Heart left ventricle (tissue), 16 donors: ENCODE measurements around the gene MISP. TPM values are rescaled to one million over a fixed set of nuclear protein-coding genes. Genes with fewer than 3 reads are reported as not detected.

Experiments used
- ATAC-seq, 4 donors: fragments of 200-7000 bp; cut with Tn5 transposase; one replicate each; pipeline ENCODE4 v1.9.1; 2020 to 2022; ENCODE audit warnings: moderate library complexity in 4 of 4, mild to moderate bottlenecking in 3 of 4, moderate number of reproducible peaks in 1 of 4
- DNase-seq, 5 donors: peaks; one replicate each; pipeline ENCODE4 v3.0.0-alpha.2; 2020
- H3K27ac ChIP-seq, 12 donors: fragments of 200-600 bp; sonication (generic) in 4 of 12; one replicate each; pipeline versions ENCODE4 v1.5.0 to v1.8.0; 2016 to 2022; ENCODE audit warnings: mild to moderate bottlenecking in 2 of 12
- H3K27me3 ChIP-seq, 9 donors: fragments of 200-600 bp; sonication (generic) in 2 of 9; one replicate each; pipeline versions ENCODE4 v1.5.1 to v1.8.0; 2016 to 2022; ENCODE audit warnings: mild to moderate bottlenecking in 3 of 9
- H3K36me3 ChIP-seq, 9 donors: fragments of 200-600 bp; sonication (generic) in 2 of 9; one replicate each; pipeline versions ENCODE4 v1.5.0 to v1.8.0; 2018 to 2022; ENCODE audit warnings: mild to moderate bottlenecking in 2 of 9
- H3K4me1 ChIP-seq, 12 donors: fragments of 200-600 bp; sonication (generic) in 4 of 12; one replicate each; pipeline versions ENCODE4 v1.5.0 to v1.8.0; 2016 to 2022; ENCODE audit warnings: mild to moderate bottlenecking in 3 of 12
- H3K4me3 ChIP-seq, 12 donors: fragments of 200-600 bp; sonication (generic) in 4 of 12; one replicate each; pipeline versions ENCODE4 v1.5.0 to v1.8.0; 2017 to 2022; ENCODE audit warnings: mild to moderate bottlenecking in 9 of 12, moderate library complexity in 4 of 12
- H3K9me3 ChIP-seq, 12 donors: fragments of 200-600 bp; sonication (generic) in 4 of 12; one replicate each; pipeline versions ENCODE4 v1.5.0 to v1.8.0; 2016 to 2022; ENCODE audit warnings: mild to moderate bottlenecking in 1 of 12
- POLR2A ChIP-seq, 2 donors: fragments of 450-650 bp; IDR thresholded peaks; one replicate each; pipeline ENCODE4 v1.6.1; 2017; ENCODE audit warnings: antibody characterized with exemption in 2 of 2, mild to moderate bottlenecking in 2 of 2, moderate library complexity in 2 of 2
- WGBS, 4 donors: extraction: QIAGEN DNeasy Blood & Tissue Kit in 2 of 4; methylation state at CpG; one replicate each; pipeline versions ENCODE4 v1.1.5 to v1.1.7; 2013 to 2018; 5-methylcytosine and 5-hydroxymethylcytosine counted together
- intact Hi-C, 10 donors: fragments of 100-400 bp; cut with DNase I; formaldehyde crosslinking; loops; one replicate each; pipeline versions ENCODE4 v1.11.1 to v1.14.2; 2022
- polyA plus RNA-seq, 2 donors: library from polyadenylated mRNA; stranded (reverse); fragments of 200-250 nt; gene quantifications; one replicate each; pipeline ENCODE4 v1.2.3, GENCODE V29; 2013
- total RNA-seq, 9 donors: library from RNA; depleted of rRNA in 2 of 9; stranded (reverse); fragments of >200 nt in 2 of 9; fragmentation: NEBNext Ultra II Directional in 3 of 9; extraction: Animal tissue kit (Norgen Biotek cat#: 25700) in 3 of 9; gene quantifications; one replicate each; pipeline versions ENCODE4 v1.1.0 to v1.2.4, GENCODE V29; 2016 to 2023
- TF ChIP-seq, protein P1 (sequence below), 12 donors: fragments of 200-600 bp; sonication (generic) in 4 of 12; IDR thresholded peaks; one replicate each; pipeline versions ENCODE4 v1.5.0 to v1.8.0; 2018 to 2022; ENCODE audit warnings: antibody characterized with exemption in 12 of 12, mild to moderate bottlenecking in 5 of 12
- donor health status: ischemic (EF 13 %, LVEDD 7.1; RV severe dilation, severe dysfunction).
- donor health status: healthy with polysubstance abuse.
- donor health status: DM: no; HTN: yes; CAD: no.
- donor health status: DM: no; HTN: no; CAD: no.
- donor health status: ischemic (EF 25% LVEDD 6.9; RV normal size, moderate dysfunction).
- donor health status: ischemic (EF 25% LVEDD 5.7; RV mildly dilated, moderate dysfunction).
- donor health status: healthy.
- donor health status: DM: yes; HTN: yes; CAD: no.
- donor health status: ischemic (EF 35%, LVEDD 5.7; RV mildly dilated, moderate dysfunction).
- donor health status: nonischemic (EF 11% LVEDD 7.7; RV severe dilation, severe dysfunction).
- donor health status: DM: yes; HTN: yes; CAD: no.
- donor health status: PGD.
- donor health status: ischemic (EF 29% LVEDD 5.4; RV normal size, mild dysfunction).
- donor health status: nonischemic (EF 23%, LVEDD 6.1; RV moderate dilation, normal function).

Gene MISP
- total and polyA plus RNA-seq, 11 donors: 0.06 to 1.1 TPM; not detected in 9

DNA sequence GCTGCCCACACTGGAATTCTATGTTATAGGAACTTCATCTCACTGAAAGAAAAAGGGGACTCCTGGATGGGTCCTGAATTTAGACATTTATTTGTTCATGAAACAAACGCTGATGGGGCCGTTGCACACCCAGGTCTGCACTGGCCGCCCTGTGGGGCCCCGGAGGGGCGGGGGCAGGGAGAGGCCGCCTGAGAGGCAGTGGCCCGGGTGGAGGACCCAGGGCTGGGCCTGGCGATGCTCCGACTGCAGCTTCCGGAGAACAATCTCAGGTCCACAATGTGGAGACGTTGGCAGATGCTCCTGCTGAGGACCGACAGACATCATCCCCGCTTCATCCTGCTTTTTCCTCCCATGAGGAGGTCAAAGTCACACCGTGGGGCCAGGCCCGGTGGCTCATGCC, 30.0 kb downstream of the MISP start:
- peak overlapping the region in 6 of 12 donors; percentile 5 to 88 (median 60) for H3K27ac ChIP-seq
- peak overlapping the region in 2 of 12 donors; percentile 45 to 46 for H3K4me3 ChIP-seq
- no peak for ATAC-seq
- 66 to 79% (median 72%) methylated on average over 11 to 15 of the region's 15 CpGs for WGBS, 4 donors
- H3K36me3 ChIP-seq: no peaks in the 10 kb centered on the region
- H3K9me3 ChIP-seq: no peaks in the 10 kb centered on the region
- H3K4me1 ChIP-seq: peaks cover 0 to 38% (median 13%) of the 10 kb centered on the region in 12 donors
- intact Hi-C loops: no loop called here
- peaks cover 0 to 4% (median 0%) of the 10 kb centered on the region in 9 donors for H3K27me3 ChIP-seq
- DNase-seq: no peak
- no peak for TF ChIP-seq POLR2A (IDR thresholded peaks at IDR 0.05)
- TF ChIP-seq, protein P1, sequence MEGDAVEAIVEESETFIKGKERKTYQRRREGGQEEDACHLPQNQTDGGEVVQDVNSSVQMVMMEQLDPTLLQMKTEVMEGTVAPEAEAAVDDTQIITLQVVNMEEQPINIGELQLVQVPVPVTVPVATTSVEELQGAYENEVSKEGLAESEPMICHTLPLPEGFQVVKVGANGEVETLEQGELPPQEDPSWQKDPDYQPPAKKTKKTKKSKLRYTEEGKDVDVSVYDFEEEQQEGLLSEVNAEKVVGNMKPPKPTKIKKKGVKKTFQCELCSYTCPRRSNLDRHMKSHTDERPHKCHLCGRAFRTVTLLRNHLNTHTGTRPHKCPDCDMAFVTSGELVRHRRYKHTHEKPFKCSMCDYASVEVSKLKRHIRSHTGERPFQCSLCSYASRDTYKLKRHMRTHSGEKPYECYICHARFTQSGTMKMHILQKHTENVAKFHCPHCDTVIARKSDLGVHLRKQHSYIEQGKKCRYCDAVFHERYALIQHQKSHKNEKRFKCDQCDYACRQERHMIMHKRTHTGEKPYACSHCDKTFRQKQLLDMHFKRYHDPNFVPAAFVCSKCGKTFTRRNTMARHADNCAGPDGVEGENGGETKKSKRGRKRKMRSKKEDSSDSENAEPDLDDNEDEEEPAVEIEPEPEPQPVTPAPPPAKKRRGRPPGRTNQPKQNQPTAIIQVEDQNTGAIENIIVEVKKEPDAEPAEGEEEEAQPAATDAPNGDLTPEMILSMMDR (IDR thresholded peaks at IDR 0.05): no peak

DNA sequence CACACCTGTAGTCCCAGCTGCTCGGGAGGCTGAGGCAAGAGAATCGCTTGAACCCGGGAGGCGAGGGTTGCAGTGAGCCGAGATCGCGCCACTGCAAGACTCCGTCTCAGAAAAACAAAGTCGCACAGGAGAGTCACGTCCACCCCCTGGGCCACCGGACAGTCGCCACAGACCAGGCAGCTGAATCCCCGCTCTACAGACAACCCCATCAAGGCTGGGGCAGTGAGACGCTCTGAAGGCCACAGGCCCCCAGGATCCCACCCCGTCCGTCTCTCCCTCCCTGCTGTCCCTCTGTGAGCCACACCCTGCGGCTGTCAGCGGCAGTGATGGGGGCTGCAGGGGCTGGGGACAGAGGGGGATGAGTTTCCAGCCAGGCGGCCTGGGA, 30.9 kb downstream of the MISP start:
- Histone ChIP-seq H3K4me1 (peaks cover 0 to 38% (median 13%) of the 10 kb centered on the region in 12 donors), H3K36me3 (no peaks in the 10 kb centered on the region), H3K27ac (peak overlapping the region; percentile 22 to 89 (median 72)), H3K4me3 (peak overlapping the region; percentile 5 to 51 (median 32)), H3K27me3 (peaks cover 0 to 4% (median 0%) of the 10 kb centered on the region in 9 donors), H3K9me3 (no peaks in the 10 kb centered on the region)
- no peak for ATAC-seq
- no peak for TF ChIP-seq POLR2A (IDR thresholded peaks at IDR 0.05)
- TF ChIP-seq, protein P1 (IDR thresholded peaks at IDR 0.05): no peak
- intact Hi-C loops: no loop called here
- WGBS, 4 donors: 79 to 94% (median 83%) methylated on average over 12 to 19 of the region's 19 CpGs
- DNase-seq: no peak

DNA sequence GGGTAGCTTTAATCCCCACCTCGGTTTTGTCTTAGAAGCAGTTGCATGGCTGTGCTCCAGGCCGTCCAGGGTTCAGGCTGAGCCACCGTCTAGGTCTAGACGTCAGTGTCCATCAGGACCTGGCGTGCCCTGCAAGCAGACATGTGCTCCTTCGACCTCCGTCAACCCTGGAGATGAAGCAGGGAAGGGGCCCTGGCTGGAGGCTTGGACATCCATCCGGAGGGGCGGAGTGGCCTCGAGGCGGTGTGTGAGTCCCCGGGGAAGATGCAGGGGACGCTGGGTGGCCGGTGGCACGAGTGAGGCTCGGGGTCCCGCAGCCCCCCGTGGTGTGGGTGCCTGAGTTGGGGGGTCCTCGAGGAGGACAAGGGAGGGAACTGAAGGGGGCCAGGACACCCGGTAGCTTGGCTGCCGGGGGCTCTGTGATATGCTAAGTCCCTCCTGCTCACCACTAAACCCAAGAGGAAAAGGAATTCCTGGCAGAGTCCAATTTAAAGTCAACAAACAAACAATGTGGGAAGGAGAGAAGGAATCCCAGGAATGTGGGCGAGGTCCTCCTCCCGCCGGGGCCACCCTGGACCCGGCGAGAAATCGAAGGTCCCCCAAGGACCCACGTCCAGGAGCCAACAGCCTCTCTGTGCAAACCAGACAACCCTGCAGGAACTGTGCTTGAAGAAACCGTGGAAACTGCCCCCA, 31.4 kb downstream of the MISP start:
- Histone ChIP-seq H3K9me3 (no peaks in the 10 kb centered on the region), H3K4me1 (peaks cover 0 to 38% (median 13%) of the 10 kb centered on the region in 12 donors), H3K36me3 (no peaks in the 10 kb centered on the region), H3K27ac (peak overlapping the region; percentile 22 to 89 (median 72)), H3K27me3 (peaks cover 0 to 4% (median 0%) of the 10 kb centered on the region in 9 donors), H3K4me3 (peak overlapping the region; percentile 5 to 51 (median 32))
- TF ChIP-seq POLR2A (IDR thresholded peaks at IDR 0.05): no peak
- TF ChIP-seq, protein P1 (IDR thresholded peaks at IDR 0.05): no peak
- peak in 1 of 5 donors; percentile 69 for DNase-seq
- intact Hi-C loops: no loop called here
- 19 to 37% (median 24%) methylated on average over 26 to 29 of the region's 29 CpGs for WGBS, 4 donors
- peak in 3 of 4 donors; percentile 35 to 54 (median 44) for ATAC-seq

DNA sequence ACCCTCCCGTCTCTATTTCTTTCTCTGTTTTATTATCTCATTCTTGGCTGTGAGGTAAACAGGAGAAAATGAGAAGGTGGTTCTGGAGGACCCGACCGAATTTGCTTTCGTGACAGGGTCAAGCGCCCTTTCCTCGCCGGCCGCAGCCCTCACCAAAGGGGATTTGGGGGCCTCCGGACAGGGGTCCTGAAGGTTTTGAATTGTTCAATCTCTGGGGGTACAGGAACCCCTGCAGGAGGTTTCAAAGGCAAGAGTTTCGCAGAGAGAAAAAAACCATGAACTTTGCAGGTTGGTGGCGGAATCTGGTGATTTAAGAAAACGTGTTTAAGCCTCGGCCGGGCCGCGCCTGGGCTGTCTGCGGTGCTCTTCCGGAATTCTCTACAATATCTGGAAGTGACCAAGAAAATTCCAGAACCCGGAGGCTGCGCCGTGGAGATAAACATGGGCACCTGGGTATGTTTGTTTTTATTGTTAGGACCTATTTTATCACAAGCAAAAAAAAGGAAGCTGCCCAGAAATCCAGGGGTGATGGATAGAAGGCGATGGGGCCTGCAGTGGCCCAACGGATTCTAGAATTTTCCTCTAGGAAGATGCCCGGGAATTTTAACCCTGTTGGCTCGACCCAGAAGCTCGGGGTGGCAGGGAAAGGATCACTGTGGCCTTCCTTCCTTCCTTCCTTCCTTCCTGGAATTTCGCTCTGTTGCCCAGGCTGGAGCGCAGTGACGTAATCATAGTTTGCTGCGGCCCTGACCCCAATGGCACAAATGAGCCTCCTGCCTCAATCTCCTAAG, 32.2 kb downstream of the MISP start:
- TF ChIP-seq POLR2A (IDR thresholded peaks at IDR 0.05): no peak
- TF ChIP-seq, protein P1 (IDR thresholded peaks at IDR 0.05): no peak
- Histone ChIP-seq H3K27ac (peak overlapping the region; percentile 22 to 89 (median 72)), H3K4me1 (peaks cover 0 to 43% (median 13%) of the 10 kb centered on the region in 12 donors), H3K4me3 (peak overlapping the region in 10 of 12 donors; percentile 7 to 51 (median 36)), H3K27me3 (peaks cover 0 to 4% (median 0%) of the 10 kb centered on the region in 9 donors), H3K9me3 (no peaks in the 10 kb centered on the region), H3K36me3 (no peaks in the 10 kb centered on the region)
- DNase-seq: no peak
- ATAC-seq: peak in 2 of 4 donors; percentile 49 to 64
- WGBS, 4 donors: 60 to 73% (median 68%) methylated on average over 30 of the region's 30 CpGs
- intact Hi-C loops: no loop called here
